ENCODE measurements around the gene IL2RA. TPM values are rescaled to one million over a fixed set of nuclear protein-coding genes. Genes with fewer than 3 reads are reported as not detected.
"Not testable (repeated sequence)": the region's sequence is repeated elsewhere in the genome, so short reads cannot be mapped to it uniquely, and the experiment has no call there.

IL2RA gene
- total RNA-seq: not detected

GRCh38 chr10:6062101-6062771 is at the start of gene IL2RA:
TSS of gene IL2RA (minus strand) at chr10:6062367. CDS start at chr10:6062151, 216 bp downstream.
- no peak for FAIRE-seq
- no peak for DNase-seq (ENCODE audit: low spot score in 2 of 2)

- no peak for DNase-seq (ENCODE audit: low spot score in 2 of 2)
- no peak for FAIRE-seq
These were observed 48.0 kb upstream of the IL2RA start for GRCh38 chr10:6110136-6110535.

- no peak for DNase-seq (ENCODE audit: low spot score in 2 of 2)
- no peak for FAIRE-seq
These were observed 47.2 kb upstream of the IL2RA start for GRCh38 chr10:6109444-6109775.

- FAIRE-seq: peak; percentile 49
- DNase-seq (ENCODE audit: low spot score in 2 of 2): no peak
These were observed 46.7 kb upstream of the IL2RA start for GRCh38 chr10:6108631-6109443.

GRCh38 chr10:6108072-6108471 is 45.9 kb upstream of the IL2RA start:
- DNase-seq (ENCODE audit: low spot score in 2 of 2) (no peak), FAIRE-seq (no peak)

GRCh38 chr10:6107616-6108015 is 45.4 kb upstream of the IL2RA start:
- FAIRE-seq; DNase-seq (ENCODE audit: low spot score in 2 of 2): not testable (repeated sequence)

GRCh38 chr10:6103591-6103990 is 41.4 kb upstream of the IL2RA start:
- no peak for DNase-seq (ENCODE audit: low spot score in 2 of 2)
- FAIRE-seq: no peak

- no peak for DNase-seq (ENCODE audit: low spot score in 2 of 2)
- no peak for FAIRE-seq
These were observed 40.0 kb upstream of the IL2RA start for GRCh38 chr10:6102128-6102527.

GRCh38 chr10:6101181-6101580 is 39.0 kb upstream of the IL2RA start:
- FAIRE-seq: no peak
- no peak for DNase-seq (ENCODE audit: low spot score in 2 of 2)

- DNase-seq (ENCODE audit: low spot score in 2 of 2) (no peak), FAIRE-seq (no peak)
These were observed 38.2 kb upstream of the IL2RA start for GRCh38 chr10:6100370-6100769.

- no peak for DNase-seq (ENCODE audit: low spot score in 2 of 2)
- no peak for FAIRE-seq
These were observed 36.0 kb upstream of the IL2RA start for GRCh38 chr10:6098156-6098555.

- no peak for FAIRE-seq
- no peak for DNase-seq (ENCODE audit: low spot score in 2 of 2)
These were observed 34.9 kb upstream of the IL2RA start for GRCh38 chr10:6097063-6097462.

- no peak for FAIRE-seq
- DNase-seq (ENCODE audit: low spot score in 2 of 2): no peak
These were observed 33.8 kb upstream of the IL2RA start for GRCh38 chr10:6095810-6096570.

GRCh38 chr10:6092731-6093130 is 30.6 kb upstream of the IL2RA start:
- no peak for FAIRE-seq

GRCh38 chr10:6091630-6092029 is 29.5 kb upstream of the IL2RA start:
- DNase-seq (ENCODE audit: low spot score in 2 of 2): no peak
- FAIRE-seq: no peak

More at GRCh38 chr10:6092731-6093130, 30.6 kb upstream of the IL2RA start:
- DNase-seq (ENCODE audit: low spot score in 2 of 2): no peak

- FAIRE-seq (no peak), DNase-seq (ENCODE audit: low spot score in 2 of 2) (no peak)
These were observed 27.4 kb upstream of the IL2RA start for GRCh38 chr10:6089334-6090219.

GRCh38 chr10:6088721-6089333 is 26.7 kb upstream of the IL2RA start, which contains the start of gene RBM17:
TSS of gene RBM17 (plus strand) at chr10:6089034. CDS start at chr10:6097066, 8,032 bp downstream.
- peak; percentile 90 to 95 for DNase-seq (ENCODE audit: low spot score in 2 of 2)
- FAIRE-seq: no peak

- FAIRE-seq (no peak), DNase-seq (ENCODE audit: low spot score in 2 of 2) (peak; percentile 54 to 61)
These were observed 24.4 kb upstream of the IL2RA start for GRCh38 chr10:6086375-6087233.
